ENCODE results near the gene KLHL9. TPM values are rescaled to one million over a fixed set of nuclear protein-coding genes. Genes with fewer than 3 reads are reported as not detected.
A peak's percentile ranks its signal among the peaks of the same experiment; 100 is the strongest.
"Not testable (repeated sequence)": the region's sequence is repeated elsewhere in the genome, so short reads cannot be mapped to it uniquely, and the experiment has no call there.

The KLHL9 gene
- total and polyA plus RNA-seq, 12 donors = 6.0 to 14.3 (median 11.9) TPM

DNA sequence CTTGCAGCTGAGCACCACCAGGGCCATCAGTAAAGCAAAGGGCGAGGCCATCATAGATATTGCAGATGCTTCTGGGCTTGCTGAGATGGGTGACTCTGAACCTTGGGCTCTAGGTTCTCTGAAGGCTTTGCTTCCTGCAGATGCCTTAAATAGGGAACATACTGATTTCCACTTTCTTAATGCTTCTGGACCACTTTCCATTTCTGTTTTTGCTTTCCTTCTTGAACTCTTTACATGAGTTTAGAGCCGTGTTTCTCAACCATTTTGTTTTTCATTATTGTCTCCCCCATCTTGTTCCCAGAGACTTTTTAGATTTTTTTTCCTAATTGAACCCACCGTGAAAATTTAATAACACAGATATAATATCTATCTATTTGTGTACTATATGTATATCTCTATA lies 32.8 kb upstream of the KLHL9 start, which contains the start of gene IFNA13:
TSS of gene IFNA13 (minus strand) at position 101 of the 400 bp plus-strand sequence. CDS start at position 54, 47 bp downstream.
- no peak for DNase-seq
- intact Hi-C loops (cut with DNase I) = no loop called here
- Histone ChIP-seq H3K4me1 (no peaks in the 10 kb centered on the region), H3K36me3 (no peaks in the 10 kb centered on the region), H3K27ac (no peak within 1 kb of the TSS), H3K4me3 (no peak within 1 kb of the TSS), H3K9me3 (no peaks in the 10 kb centered on the region), H3K27me3 (peaks cover 0 to 34% (median 15%) of the 10 kb centered on the region in 7 donors)
- 88 to 90% methylated on average over 3 of the region's 3 CpGs for WGBS, 2 donors
- TF ChIP-seq, protein P1, sequence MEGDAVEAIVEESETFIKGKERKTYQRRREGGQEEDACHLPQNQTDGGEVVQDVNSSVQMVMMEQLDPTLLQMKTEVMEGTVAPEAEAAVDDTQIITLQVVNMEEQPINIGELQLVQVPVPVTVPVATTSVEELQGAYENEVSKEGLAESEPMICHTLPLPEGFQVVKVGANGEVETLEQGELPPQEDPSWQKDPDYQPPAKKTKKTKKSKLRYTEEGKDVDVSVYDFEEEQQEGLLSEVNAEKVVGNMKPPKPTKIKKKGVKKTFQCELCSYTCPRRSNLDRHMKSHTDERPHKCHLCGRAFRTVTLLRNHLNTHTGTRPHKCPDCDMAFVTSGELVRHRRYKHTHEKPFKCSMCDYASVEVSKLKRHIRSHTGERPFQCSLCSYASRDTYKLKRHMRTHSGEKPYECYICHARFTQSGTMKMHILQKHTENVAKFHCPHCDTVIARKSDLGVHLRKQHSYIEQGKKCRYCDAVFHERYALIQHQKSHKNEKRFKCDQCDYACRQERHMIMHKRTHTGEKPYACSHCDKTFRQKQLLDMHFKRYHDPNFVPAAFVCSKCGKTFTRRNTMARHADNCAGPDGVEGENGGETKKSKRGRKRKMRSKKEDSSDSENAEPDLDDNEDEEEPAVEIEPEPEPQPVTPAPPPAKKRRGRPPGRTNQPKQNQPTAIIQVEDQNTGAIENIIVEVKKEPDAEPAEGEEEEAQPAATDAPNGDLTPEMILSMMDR (IDR thresholded peaks at IDR 0.05) = no peak
- ATAC-seq = no peak

DNA sequence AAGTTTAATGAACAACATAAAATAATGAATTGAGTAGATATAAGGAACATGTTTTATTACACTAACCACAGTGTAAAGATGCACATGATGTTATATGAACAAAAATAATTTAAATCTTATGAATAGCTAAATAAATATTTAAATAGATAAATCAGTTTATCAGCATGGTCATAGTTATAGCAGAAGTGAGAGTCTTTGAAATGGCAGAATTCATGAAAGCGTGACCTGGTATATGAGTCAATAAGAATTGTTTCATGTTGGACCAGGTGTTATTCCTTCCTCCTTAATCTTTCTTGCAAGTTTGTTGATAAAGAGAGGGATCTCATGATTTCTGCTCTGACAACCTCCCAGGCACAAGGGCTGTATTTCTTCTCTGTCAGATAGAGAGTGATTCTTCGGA lies 32.0 kb upstream of the KLHL9 start:
- ATAC-seq, DNase-seq: not testable (repeated sequence)

GRCh38 chr9:21362287-21362686 lies 27.1 kb upstream of the KLHL9 start:
- DNase-seq (no peak), ATAC-seq (no peak)
- Histone ChIP-seq H3K27ac (no peak overlapping the region), H3K4me1 (peaks cover 0 to 11% (median 0%) of the 10 kb centered on the region in 9 donors), H3K36me3 (no peaks in the 10 kb centered on the region), H3K4me3 (no peak overlapping the region), H3K27me3 (peaks cover 0 to 37% (median 13%) of the 10 kb centered on the region in 7 donors), H3K9me3 (no peaks in the 10 kb centered on the region)
- intact Hi-C loops (cut with DNase I) = no loop called here
- TF ChIP-seq, protein P1 (IDR thresholded peaks at IDR 0.05) = no peak
- WGBS, 2 donors = 85 to 86% methylated on average over 8 of the region's 8 CpGs

More for the DNA sequence above, 32.0 kb upstream of the KLHL9 start:
- H3K4me1 ChIP-seq; H3K9me3 ChIP-seq; H3K4me3 ChIP-seq; intact Hi-C loops (cut with DNase I); H3K36me3 ChIP-seq; H3K27ac ChIP-seq: not testable (repeated sequence)
- 98 to 100% methylated on average over 1 of the region's 2 CpGs for WGBS, 2 donors
- H3K27me3 ChIP-seq = peaks cover 0 to 39% (median 15%) of the 10 kb centered on the region in 7 donors

GRCh38 chr9:21357479-21358460 lies 22.6 kb upstream of the KLHL9 start:
- Histone ChIP-seq H3K4me3 (no peak overlapping the region), H3K4me1 (peaks cover 0 to 12% (median 0%) of the 10 kb centered on the region in 9 donors), H3K9me3 (no peaks in the 10 kb centered on the region), H3K36me3 (no peaks in the 10 kb centered on the region), H3K27ac (peak overlapping the region in 1 of 10 donors; percentile 32), H3K27me3 (peaks cover 0 to 32% (median 1%) of the 10 kb centered on the region in 7 donors)
- intact Hi-C loops (cut with DNase I) = no loop called here
- ATAC-seq (no peak), DNase-seq (no peak)
- WGBS, 2 donors = 74 to 81% methylated on average over 7 of the region's 7 CpGs
- TF ChIP-seq, protein P1 (IDR thresholded peaks at IDR 0.05) = no peak
